GM10847 (cell line): ENCODE results near the gene BLVRB.
A peak's percentile ranks its signal among the peaks of the same experiment; 100 is the strongest.

Experiments used
- POLR2A ChIP-seq: IDR thresholded peaks from 2 replicates; pipeline ENCODE4 v1.6.1; 2011; ENCODE audit not compliant: insufficient read length; ENCODE audit errors: extremely low read depth

The BLVRB gene

DNA sequence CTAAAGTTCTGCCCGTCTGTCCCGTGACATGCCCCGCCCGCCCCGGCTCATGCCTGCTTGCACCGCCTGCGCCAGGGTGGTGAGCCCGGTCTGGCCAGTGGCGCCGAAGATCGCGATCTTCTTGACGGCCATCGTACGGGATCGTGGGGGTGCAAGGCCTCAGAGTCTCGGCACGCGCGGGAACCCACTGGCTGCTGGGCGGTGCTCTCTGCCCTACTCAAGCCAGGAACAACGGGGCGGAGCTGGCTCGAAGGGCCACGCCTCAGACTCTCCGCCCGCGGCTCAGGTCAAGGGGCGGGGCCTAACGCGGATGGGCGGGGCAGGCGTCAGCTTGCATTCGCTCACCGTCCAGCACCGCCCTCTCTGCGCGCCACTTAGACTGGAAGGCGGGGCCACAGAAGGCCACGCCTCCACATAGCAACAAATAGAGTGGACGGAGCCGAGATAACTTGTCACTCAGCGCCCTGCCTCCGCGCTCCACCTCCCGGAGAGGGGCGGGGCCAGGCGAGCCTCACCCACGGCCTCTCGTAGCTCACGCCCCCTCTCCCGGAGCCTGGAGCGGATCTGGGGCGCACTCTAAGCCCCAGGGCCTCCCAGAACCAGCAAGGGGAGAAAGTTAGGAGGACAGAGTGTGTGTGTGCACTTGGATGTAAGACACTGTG lies at the start of gene BLVRB:
Gene BLVRB, minus strand, starts transcription at position 189 of the 662 bp plus-strand sequence. Its CDS starts 57 bp downstream, at position 132.
- peak; percentile 50 for TF ChIP-seq POLR2A

DNA sequence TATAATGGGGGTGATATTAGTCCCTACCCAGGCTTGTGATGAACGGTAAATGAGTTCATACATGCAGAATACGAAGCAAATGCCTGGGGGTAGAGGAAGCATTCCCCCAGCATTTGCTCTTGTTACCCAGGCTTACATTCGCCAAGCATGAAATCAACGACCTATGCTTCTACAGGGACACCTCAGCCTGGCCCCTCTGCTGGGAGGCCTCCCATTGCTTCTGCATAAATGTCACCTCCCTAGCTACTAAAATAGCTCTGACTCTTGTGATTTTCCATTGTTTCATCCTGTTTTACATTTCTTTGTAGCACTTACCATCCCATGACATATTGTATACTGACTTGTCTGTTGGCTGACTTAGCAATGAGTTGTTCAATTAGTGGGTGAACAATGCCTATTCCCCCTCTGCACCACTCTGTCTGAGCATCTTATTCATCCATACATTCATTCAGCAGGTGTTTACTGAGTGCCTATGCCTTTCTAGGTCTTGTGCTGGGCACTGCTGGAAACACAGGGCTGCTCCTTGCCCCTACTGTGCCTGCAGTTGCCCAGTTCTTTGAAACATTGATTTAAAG lies 48.3 kb upstream of the BLVRB start:
- no peak for TF ChIP-seq POLR2A

DNA sequence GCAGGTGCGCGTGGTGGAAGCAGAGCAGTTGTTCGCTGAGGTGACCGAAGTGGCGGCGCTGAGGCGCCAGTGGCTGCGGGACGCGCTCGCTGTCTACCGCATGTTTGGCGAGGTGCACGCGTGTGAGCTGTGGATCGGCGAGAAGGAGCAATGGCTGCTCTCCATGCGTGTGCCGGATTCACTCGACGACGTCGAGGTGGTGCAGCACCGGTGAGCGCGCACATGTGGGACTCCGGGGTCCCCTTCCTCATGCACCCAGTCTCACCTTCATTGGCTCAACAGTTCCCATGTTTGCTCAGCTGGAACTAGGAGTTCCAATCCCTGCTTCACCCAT lies 47.8 kb upstream of the BLVRB start:
- TF ChIP-seq POLR2A, result no peak

DNA sequence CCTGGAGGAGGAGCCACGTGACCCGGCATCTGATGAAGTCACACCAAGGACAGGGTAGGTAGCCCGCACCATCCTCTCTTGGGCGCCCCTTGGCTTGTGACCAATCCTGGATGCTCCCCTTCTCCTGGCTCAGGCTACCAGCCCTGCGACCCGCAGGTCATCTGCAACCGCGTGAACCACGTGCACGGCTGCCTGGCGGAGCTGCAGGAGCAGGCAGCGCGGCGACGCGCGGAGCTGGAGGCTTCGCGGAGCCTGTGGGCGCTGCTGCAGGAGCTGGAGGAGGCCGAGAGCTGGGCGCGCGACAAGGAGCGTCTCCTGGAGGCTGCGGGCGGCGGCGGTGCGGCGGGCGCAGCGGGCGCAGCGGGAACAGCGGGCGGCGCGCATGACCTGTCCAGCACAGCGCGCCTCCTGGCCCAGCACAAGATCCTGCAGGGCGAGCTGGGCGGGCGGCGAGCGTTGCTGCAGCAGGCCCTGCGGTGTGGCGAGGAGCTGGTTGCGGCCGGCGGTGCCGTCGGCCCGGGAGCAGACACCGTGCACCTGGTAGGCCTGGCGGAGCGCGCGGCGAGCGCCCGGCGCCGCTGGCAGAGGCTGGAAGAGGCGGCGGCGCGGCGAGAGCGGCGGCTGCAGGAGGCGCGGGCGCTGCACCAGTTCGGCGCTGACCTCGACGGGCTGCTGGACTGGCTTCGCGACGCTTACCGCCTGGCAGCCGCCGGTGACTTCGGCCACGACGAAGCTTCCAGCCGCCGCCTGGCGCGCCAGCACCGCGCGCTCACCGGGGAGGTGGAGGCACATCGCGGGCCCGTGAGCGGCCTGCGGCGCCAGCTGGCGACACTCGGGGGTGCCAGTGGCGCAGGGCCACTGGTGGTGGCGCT lies 47.2 kb upstream of the BLVRB start:
- TF ChIP-seq POLR2A, result no peak

DNA sequence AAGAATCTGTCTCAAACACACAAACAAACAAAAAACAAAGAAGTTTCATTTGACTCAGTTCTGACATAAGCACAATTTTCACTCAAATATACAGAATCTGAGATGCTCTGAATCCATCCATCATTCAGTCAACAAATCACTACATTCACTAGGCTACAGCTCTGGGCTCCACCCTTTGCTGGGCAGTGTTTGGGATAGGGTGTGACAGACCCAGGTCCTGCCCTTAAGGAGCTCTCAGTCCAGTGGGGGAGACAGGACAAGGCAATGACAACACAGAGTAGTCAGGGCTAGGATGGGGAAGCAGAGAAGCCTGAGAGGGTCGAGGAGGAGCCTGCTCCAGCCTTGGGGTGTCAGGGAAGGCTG lies 46.5 kb upstream of the BLVRB start:
- no peak for TF ChIP-seq POLR2A

DNA sequence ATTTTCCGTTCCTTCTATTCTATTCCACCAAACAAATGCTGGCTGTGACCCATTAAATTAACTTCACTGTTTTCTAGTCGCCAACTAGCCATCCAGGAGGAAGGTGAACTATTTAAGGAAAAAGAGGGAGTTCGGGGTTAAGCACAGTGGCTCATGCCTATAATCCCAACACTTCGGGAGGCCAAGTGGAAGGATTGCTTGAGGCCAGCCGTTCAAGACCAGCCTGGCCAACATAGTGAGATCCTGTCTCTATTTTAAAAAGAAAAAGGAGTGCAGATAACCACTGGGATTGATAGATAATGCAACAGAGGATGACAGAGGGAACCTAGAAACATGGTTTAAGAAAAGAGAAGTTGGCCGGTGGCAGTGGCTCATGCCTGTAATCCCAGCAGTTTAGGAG lies 45.9 kb upstream of the BLVRB start:
- no peak for TF ChIP-seq POLR2A

DNA sequence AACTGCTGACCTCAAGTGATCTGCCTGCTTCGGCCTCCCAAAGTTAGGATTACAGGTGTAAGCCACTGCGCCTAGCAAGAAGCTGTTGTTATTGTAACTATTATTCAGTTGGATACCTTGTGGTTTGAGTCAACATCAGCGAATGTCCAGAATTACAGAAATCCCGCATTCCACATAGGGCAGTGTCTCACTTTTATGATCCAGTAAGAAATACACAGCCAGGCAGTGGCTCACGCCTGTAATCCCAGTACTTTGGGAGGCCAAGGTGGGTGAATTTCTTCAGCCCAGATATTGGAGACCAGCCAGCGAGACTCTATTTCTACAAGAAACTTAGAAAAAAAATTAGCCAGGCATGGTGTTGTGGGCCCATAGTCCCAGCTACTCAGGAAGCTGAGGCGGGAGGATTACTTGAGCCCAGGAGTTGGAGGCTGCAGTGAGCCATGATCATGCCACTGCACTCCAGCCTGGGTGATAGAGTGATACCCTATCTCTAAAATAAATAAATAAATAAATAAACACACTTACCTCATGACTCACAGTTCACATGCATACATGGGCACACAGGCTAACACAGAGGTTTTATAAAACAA lies 45.1 kb upstream of the BLVRB start:
- TF ChIP-seq POLR2A, result no peak

DNA sequence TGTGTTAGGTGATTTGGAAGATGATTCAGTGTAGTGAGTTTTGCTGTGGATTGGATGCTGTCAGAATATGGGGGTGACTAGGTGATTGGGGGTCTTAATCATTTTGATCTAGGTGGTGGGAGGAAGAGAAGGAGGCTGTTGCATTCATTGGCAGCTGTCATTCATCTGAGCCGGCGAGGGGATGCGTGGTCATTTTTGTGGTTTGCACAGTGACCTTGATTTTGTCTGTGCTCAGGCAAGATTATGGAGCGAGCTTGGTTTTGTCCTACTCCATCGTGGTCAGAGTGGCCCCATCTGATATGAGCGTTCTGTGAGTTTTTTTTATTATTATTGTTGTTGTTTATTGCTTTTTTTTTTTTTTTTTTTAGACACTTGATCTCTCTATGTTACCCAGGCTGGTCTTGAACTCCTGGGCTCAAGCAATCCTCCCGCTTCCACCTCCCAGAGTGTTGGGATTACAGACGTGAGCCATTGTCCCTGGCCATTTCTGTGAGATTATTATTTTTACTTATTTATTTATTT lies 43.3 kb upstream of the BLVRB start:
- TF ChIP-seq POLR2A, result no peak

DNA sequence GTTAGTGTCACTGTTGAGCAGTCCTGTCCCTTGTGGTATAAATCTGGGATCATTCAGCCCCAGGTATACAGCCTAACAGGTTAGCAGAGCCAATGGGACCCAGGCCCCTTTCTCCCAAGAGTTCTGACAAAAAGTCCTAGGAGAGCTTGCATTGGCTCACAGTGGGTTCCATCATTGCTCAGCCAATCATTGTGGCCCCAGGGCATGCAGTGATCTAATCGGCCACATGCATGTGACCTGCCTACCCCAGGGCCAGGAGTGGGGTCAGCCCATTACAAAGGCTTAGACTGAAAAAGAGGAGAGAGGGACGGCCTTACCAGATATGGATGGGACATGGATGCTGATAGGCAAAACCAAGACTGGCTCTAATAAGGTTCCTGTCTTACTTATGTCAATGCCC lies 42.3 kb upstream of the BLVRB start:
- no peak for TF ChIP-seq POLR2A

DNA sequence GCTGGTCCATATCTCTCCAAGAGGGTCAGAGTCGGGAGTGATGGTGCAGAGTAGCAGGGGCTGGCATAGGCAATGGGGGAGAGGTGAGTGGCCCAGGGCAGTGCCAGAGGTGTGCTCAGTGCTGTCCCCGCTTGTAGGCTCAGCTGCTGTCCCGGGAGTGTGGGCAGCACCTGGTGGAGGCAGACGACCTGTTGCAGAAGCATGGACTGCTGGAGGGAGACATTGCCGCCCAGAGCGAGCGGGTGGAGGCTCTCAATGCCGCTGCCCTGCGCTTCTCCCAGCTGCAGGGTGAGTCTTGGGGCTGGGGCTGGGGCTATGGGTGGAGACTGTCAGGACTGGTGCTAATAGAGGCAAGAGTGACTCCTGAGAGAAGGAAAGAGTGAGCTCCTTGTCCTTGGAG lies 40.6 kb upstream of the BLVRB start:
- TF ChIP-seq POLR2A, result no peak

DNA sequence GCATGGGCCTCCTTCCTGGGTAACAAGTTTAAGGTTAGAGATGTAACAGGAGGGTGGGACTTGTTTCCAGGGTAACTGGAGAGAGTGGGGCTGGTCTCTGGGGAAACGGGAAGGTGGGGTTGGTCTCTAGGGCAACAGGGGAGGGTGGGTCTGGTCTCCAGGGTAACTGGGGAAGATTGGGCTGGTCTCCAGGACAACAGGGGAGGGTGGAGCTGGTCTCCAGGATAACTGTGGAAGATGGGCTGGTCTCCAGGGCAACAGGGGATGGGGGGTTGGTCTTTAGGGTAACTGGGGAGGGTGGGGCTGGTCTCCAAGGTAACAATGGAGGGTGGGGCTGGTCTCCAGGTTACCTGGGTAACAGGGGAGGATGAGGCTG lies 37.8 kb upstream of the BLVRB start:
- no peak for TF ChIP-seq POLR2A

DNA sequence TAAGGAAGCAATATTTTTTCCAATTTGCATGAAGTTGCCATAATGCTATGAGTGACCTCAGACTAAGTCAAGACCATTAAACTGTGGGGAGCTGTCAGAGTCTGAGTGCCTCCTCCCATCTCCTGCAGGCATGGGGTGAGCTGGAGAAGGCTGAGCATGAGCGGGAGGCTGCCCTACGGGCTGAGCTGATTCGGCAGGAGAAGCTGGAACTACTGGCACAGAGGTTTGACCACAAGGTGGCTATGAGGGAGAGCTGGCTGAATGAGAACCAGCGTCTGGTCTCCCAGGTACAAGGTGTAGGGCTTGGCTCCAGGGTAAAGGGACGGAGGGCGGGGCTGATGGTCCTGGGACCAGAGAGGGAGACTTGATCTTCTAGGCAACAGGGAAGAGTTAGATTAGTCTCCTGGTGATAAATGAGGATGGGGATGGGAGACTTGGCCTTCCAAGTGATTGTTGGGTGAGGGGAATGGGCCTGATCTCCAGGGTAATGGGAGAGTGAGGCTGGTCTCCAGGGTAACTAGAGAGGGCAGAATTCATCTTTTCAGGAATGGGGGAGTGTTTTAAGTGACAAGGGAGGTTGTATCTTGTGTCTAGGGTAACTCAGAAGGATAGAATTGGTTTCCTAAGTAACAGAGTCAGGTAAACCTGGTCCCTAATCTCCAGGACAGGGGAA lies 37.2 kb upstream of the BLVRB start:
- TF ChIP-seq POLR2A, result no peak

DNA sequence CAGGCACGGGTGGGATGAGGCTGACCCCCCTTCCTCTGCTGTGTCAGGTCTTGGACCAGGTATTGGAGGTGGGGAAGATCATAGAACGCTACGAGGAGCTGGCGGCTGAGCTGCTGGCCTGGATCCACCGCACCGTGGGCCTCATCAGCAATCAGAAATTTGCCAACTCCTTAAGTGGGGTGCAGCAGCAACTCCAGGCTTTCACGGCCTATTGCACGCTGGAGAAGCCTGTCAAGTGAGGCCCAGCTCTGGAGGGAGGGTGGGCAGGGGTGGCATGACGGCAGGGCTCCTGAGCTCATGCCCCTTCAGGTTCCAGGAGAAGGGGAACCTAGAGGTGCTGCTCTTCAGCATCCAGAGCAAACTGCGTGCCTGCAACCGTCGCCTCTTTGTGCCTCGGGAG lies 36.5 kb upstream of the BLVRB start:
- no peak for TF ChIP-seq POLR2A

DNA sequence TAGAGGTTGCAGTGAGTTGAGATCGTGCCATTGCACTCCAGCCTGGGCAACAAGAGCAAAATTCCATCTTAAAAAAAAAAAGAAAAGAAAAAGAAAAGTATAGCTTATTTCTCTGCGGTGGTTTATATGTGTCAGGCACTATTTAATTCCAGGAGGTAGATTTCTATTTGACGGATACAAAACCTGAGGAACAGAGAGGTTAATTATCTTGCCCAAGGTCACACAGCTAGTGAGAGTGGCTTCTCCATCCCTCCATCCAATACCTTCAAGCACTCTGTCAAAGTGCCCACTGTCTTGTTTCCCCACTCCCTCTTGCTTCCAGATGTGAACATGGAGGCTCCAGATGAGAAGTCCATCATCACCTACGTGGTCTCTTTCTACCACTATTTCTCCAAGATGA lies 36.1 kb upstream of the BLVRB start:
- no peak for TF ChIP-seq POLR2A

DNA sequence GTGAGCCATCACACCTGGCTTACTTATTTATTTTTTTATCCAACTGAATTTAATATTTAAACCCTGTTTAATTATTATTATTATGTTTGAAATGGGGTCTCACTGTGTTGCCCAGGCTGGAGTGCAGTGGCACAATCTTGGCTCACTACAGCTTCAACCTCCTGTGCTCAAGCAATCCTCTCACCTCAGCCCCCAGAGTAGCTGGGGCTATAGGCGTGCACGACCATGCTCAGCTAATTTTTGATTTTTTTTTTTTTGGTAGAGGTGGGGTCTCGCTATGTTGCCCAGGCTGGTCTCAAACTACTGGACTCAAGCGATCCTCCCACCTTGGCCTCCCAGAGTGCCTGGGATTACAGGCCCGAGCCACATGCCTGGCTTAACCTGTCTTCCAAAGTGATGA lies 33.8 kb upstream of the BLVRB start:
- no peak for TF ChIP-seq POLR2A

DNA sequence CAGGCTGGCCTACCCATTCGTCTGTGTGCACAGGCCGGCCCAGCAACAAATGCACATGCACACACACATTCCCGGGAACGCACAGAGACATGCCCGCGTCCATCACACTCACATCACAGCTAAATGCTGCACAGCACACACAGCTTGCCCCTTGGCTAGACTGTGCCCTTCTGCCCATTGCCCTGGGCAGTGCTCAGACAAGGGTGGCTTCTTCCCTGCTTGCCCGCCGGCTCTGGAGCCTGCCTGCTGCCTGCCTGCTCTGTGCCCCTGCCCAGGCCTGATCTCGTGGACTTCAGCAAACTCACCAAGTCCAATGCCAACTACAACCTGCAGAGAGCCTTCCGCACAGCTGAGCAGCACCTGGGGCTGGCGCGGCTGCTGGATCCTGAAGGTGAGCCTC lies 31.7 kb upstream of the BLVRB start:
- no peak for TF ChIP-seq POLR2A
